ENCODE measurements around the gene SPATA2.

The SPATA2 gene

DNA sequence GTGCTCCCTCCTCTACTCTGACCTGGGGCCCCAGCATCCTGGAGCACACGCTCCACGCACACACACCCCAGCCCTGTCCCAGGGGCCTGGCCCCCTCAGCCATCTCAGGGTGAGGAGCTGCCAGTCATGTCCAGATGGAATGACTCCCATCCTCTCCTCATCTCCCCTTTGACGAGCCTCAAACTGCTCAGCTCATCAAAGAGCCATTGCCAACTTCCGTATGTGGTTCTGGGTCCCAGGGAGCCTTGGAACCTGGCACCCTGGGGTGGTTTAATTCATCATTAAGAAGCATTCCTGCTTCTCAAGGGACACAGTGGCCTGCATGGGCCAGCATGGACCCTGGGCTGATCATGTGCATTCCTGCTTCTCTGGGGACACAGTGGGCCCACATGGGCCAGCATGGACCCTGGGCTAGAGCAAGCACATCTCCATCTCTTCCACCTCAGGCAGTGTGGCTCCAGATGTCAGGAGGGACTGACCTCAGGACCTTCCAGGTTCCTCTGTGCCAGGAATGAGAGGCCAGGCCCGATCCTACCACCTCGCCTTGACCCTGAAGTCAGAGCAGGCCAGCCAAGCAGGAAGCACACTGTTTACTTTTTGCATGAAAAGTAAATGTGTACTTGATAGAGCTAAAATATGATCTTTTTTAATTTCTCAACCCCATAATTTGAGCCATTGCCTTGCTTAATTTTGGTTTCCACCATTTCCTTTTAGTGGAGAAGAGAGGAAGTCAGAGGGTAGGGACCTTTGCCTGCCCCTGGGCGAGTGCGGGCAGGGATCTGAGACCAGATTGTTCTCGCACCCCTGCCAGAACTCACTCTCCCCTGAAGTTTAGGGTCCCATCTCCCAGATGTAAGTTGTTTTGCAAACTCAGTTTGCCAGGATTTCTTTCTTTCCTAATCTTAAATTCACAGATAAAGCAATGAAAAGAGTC is 26.1 kb downstream of the SPATA2 start:
- no peak for ATAC-seq
- no peak for TF ChIP-seq ZNF8 (CRISPR knock-in tag; IDR thresholded peaks at IDR 0.05)
- no peak for TF ChIP-seq TCF4 (CRISPR knock-in tag; IDR thresholded peaks at IDR 0.05; ENCODE audit: borderline replicate concordance)
- TF ChIP-seq, protein P1, sequence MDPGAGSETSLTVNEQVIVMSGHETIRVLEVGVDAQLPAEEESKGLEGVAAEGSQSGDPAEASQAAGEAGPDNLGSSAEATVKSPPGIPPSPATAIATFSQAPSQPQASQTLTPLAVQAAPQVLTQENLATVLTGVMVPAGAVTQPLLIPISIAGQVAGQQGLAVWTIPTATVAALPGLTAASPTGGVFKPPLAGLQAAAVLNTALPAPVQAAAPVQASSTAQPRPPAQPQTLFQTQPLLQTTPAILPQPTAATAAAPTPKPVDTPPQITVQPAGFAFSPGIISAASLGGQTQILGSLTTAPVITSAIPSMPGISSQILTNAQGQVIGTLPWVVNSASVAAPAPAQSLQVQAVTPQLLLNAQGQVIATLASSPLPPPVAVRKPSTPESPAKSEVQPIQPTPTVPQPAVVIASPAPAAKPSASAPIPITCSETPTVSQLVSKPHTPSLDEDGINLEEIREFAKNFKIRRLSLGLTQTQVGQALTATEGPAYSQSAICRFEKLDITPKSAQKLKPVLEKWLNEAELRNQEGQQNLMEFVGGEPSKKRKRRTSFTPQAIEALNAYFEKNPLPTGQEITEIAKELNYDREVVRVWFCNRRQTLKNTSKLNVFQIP (CRISPR knock-in tag; IDR thresholded peaks at IDR 0.05; ENCODE audit: borderline replicate concordance, low read depth) = no peak
- TF ChIP-seq CSDC2 (CRISPR knock-in tag; IDR thresholded peaks at IDR 0.05) = no peak
- TF ChIP-seq, protein P2, sequence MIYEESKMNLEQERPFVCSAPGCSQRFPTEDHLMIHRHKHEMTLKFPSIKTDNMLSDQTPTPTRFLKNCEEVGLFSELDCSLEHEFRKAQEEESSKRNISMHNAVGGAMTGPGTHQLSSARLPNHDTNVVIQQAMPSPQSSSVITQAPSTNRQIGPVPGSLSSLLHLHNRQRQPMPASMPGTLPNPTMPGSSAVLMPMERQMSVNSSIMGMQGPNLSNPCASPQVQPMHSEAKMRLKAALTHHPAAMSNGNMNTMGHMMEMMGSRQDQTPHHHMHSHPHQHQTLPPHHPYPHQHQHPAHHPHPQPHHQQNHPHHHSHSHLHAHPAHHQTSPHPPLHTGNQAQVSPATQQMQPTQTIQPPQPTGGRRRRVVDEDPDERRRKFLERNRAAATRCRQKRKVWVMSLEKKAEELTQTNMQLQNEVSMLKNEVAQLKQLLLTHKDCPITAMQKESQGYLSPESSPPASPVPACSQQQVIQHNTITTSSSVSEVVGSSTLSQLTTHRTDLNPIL (CRISPR knock-in tag; IDR thresholded peaks at IDR 0.05; ENCODE audit: low read depth) = no peak
- TF ChIP-seq TOX (CRISPR knock-in tag; IDR thresholded peaks at IDR 0.05; ENCODE audit: borderline replicate concordance) = no peak

DNA sequence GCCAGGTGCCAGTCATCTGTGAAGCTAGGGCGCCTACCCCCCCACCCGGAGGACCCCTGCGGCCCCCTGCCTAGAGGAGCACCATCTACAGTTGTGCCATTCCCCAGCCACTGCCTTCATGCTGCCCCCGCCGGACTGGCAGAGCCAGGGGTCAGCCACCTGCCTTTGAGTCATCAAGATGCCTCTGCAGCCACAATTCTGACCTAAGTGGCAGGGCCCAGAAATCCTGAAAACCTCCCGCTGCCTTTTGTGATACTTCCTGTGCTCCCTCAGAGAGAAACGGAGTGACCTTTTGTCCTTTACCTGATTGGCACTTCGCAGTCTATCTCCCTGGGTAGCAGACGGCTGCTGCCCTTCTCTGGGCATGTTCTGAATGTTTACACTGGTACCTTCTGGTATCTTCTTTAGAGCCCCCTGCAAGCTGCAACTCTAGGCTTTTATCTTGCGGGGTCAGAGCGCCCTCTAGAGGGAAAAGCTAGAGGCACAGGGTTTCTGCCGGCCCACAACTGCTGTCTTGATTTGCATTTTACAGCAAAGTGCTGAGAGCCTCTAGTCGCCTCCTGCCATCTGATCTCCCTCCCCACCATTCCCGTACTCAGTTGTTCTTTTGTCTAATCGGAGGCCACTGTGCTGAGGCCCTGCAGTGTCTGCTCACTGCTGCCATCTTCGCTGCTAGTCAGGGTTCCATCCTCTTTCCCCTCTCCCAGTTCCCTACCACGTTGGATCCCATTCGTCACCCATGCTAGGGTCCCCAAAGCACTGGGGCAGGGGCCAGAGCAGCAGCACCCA is 26.9 kb downstream of the SPATA2 start:
- ATAC-seq = peak; percentile 81
- TF ChIP-seq OSR1 (CRISPR knock-in tag; IDR thresholded peaks at IDR 0.05) = no peak
- TF ChIP-seq TOX (CRISPR knock-in tag; IDR thresholded peaks at IDR 0.05; ENCODE audit: borderline replicate concordance) = no peak
- TF ChIP-seq PPARA (CRISPR knock-in tag; IDR thresholded peaks at IDR 0.05; ENCODE audit: borderline replicate concordance) = no peak
- TF ChIP-seq, protein P2 (CRISPR knock-in tag; IDR thresholded peaks at IDR 0.05; ENCODE audit: low read depth) = no peak
- TF ChIP-seq GLIS3 (CRISPR knock-in tag; IDR thresholded peaks at IDR 0.05) = no peak
- TF ChIP-seq ZNF8 (CRISPR knock-in tag; IDR thresholded peaks at IDR 0.05) = no peak
- TF ChIP-seq, protein P3, sequence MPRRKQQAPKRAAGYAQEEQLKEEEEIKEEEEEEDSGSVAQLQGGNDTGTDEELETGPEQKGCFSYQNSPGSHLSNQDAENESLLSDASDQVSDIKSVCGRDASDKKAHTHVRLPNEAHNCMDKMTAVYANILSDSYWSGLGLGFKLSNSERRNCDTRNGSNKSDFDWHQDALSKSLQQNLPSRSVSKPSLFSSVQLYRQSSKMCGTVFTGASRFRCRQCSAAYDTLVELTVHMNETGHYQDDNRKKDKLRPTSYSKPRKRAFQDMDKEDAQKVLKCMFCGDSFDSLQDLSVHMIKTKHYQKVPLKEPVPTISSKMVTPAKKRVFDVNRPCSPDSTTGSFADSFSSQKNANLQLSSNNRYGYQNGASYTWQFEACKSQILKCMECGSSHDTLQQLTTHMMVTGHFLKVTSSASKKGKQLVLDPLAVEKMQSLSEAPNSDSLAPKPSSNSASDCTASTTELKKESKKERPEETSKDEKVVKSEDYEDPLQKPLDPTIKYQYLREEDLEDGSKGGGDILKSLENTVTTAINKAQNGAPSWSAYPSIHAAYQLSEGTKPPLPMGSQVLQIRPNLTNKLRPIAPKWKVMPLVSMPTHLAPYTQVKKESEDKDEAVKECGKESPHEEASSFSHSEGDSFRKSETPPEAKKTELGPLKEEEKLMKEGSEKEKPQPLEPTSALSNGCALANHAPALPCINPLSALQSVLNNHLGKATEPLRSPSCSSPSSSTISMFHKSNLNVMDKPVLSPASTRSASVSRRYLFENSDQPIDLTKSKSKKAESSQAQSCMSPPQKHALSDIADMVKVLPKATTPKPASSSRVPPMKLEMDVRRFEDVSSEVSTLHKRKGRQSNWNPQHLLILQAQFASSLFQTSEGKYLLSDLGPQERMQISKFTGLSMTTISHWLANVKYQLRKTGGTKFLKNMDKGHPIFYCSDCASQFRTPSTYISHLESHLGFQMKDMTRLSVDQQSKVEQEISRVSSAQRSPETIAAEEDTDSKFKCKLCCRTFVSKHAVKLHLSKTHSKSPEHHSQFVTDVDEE (CRISPR knock-in tag; IDR thresholded peaks at IDR 0.05) = no peak
- TF ChIP-seq, protein P4, sequence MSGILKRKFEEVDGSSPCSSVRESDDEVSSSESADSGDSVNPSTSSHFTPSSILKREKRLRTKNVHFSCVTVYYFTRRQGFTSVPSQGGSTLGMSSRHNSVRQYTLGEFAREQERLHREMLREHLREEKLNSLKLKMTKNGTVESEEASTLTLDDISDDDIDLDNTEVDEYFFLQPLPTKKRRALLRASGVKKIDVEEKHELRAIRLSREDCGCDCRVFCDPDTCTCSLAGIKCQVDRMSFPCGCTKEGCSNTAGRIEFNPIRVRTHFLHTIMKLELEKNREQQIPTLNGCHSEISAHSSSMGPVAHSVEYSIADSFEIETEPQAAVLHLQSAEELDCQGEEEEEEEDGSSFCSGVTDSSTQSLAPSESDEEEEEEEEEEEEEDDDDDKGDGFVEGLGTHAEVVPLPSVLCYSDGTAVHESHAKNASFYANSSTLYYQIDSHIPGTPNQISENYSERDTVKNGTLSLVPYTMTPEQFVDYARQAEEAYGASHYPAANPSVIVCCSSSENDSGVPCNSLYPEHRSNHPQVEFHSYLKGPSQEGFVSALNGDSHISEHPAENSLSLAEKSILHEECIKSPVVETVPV (CRISPR knock-in tag; IDR thresholded peaks at IDR 0.05) = no peak
- TF ChIP-seq ESRRG (CRISPR knock-in tag; IDR thresholded peaks at IDR 0.05) = no peak
- no peak for TF ChIP-seq ZNF70 (CRISPR knock-in tag; IDR thresholded peaks at IDR 0.05)
- TF ChIP-seq, protein P5, sequence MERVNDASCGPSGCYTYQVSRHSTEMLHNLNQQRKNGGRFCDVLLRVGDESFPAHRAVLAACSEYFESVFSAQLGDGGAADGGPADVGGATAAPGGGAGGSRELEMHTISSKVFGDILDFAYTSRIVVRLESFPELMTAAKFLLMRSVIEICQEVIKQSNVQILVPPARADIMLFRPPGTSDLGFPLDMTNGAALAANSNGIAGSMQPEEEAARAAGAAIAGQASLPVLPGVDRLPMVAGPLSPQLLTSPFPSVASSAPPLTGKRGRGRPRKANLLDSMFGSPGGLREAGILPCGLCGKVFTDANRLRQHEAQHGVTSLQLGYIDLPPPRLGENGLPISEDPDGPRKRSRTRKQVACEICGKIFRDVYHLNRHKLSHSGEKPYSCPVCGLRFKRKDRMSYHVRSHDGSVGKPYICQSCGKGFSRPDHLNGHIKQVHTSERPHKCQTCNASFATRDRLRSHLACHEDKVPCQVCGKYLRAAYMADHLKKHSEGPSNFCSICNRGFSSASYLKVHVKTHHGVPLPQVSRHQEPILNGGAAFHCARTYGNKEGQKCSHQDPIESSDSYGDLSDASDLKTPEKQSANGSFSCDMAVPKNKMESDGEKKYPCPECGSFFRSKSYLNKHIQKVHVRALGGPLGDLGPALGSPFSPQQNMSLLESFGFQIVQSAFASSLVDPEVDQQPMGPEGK (CRISPR knock-in tag; IDR thresholded peaks at IDR 0.05; ENCODE audit: borderline replicate concordance) = no peak
- TF ChIP-seq TCF4 (CRISPR knock-in tag; IDR thresholded peaks at IDR 0.05; ENCODE audit: borderline replicate concordance) = no peak
- TF ChIP-seq CSDC2 (CRISPR knock-in tag; IDR thresholded peaks at IDR 0.05) = no peak
